Measurements from ENCODE around the gene CYFIP1. TPM values are rescaled to one million over a fixed set of nuclear protein-coding genes. Genes with fewer than 3 reads are reported as not detected.
A peak's percentile ranks its signal among the peaks of the same experiment; 100 is the strongest.

CYFIP1 gene
- total and polyA plus RNA-seq, 11 donors, result 7.6 to 111 (median 32.8) TPM

GRCh38 chr15:22868495-22868894 is 111.7 kb downstream of the CYFIP1 start:
- H3K27me3 ChIP-seq, result no peaks in the 10 kb centered on the region
- no peaks in the 10 kb centered on the region for H3K9me3 ChIP-seq
- ATAC-seq (no peak), DNase-seq (no peak)
- H3K4me1 ChIP-seq, result peaks cover 0 to 14% (median 0%) of the 10 kb centered on the region in 12 donors
- no peak overlapping the region for H3K4me3 ChIP-seq
- WGBS, 4 donors, result 37 to 58% (median 49%) methylated on average over 4 of the region's 4 CpGs
- no peak overlapping the region for H3K27ac ChIP-seq
- intact Hi-C loops (cut with DNase I), result loop anchor here in 1 of 10 donors (5.0 kb wide), 1 partner anchor 44 kb away; no protein-coding TSS in a partner anchor
- H3K36me3 ChIP-seq, result peaks cover 3 to 100% (median 91%) of the 10 kb centered on the region in 9 donors
- no peak for TF ChIP-seq CTCF (IDR thresholded peaks at IDR 0.05)
- no peak for TF ChIP-seq POLR2A (IDR thresholded peaks at IDR 0.05)

GRCh38 chr15:22867886-22868285 is 112.3 kb downstream of the CYFIP1 start:
- no peaks in the 10 kb centered on the region for H3K27me3 ChIP-seq
- no peak overlapping the region for H3K4me3 ChIP-seq
- H3K4me1 ChIP-seq, result peaks cover 0 to 16% (median 0%) of the 10 kb centered on the region in 12 donors
- 89 to 95% (median 91%) methylated on average over 6 of the region's 6 CpGs for WGBS, 4 donors
- no peaks in the 10 kb centered on the region for H3K9me3 ChIP-seq
- no peak overlapping the region for H3K27ac ChIP-seq
- ATAC-seq, result no peak
- TF ChIP-seq CTCF (IDR thresholded peaks at IDR 0.05), result no peak
- no peak for DNase-seq
- intact Hi-C loops (cut with DNase I), result loop anchor here in 1 of 10 donors (5.0 kb wide), 1 partner anchor 44 kb away; no protein-coding TSS in a partner anchor
- peaks cover 3 to 100% (median 84%) of the 10 kb centered on the region in 9 donors for H3K36me3 ChIP-seq

- H3K27ac ChIP-seq, result no peak overlapping the region
- ATAC-seq, result no peak
- DNase-seq, result no peak
- no peaks in the 10 kb centered on the region for H3K9me3 ChIP-seq
- no peak for TF ChIP-seq CTCF (IDR thresholded peaks at IDR 0.05)
- TF ChIP-seq POLR2A (IDR thresholded peaks at IDR 0.05), result no peak
- H3K27me3 ChIP-seq, result no peaks in the 10 kb centered on the region
- H3K4me3 ChIP-seq, result no peak overlapping the region
- peaks cover 0 to 9% (median 0%) of the 10 kb centered on the region in 12 donors for H3K4me1 ChIP-seq
- intact Hi-C loops (cut with DNase I), result loop anchor here in 1 of 10 donors (5.0 kb wide), 1 partner anchor 46 kb away; no protein-coding TSS in a partner anchor
- 89 to 94% (median 91%) methylated on average over 7 of the region's 7 CpGs for WGBS, 4 donors
- peaks cover 3 to 98% (median 76%) of the 10 kb centered on the region in 9 donors for H3K36me3 ChIP-seq
These were observed 114.1 kb downstream of the CYFIP1 start for GRCh38 chr15:22866079-22866478.

- peaks cover 0 to 9% (median 0%) of the 10 kb centered on the region in 12 donors for H3K4me1 ChIP-seq
- H3K36me3 ChIP-seq, result peaks cover 0 to 98% (median 76%) of the 10 kb centered on the region in 9 donors
- intact Hi-C loops (cut with DNase I), result no loop called here
- no peak for TF ChIP-seq POLR2A (IDR thresholded peaks at IDR 0.05)
- no peak for TF ChIP-seq CTCF (IDR thresholded peaks at IDR 0.05)
- DNase-seq, result no peak
- WGBS, 4 donors, result 65 to 72% (median 69%) methylated on average over 3 of the region's 3 CpGs
- ATAC-seq, result peak in 3 of 4 donors; percentile 64 to 67 (median 65)
- no peak overlapping the region for H3K27ac ChIP-seq
- no peaks in the 10 kb centered on the region for H3K27me3 ChIP-seq
- no peaks in the 10 kb centered on the region for H3K9me3 ChIP-seq
- no peak overlapping the region for H3K4me3 ChIP-seq
These were observed 116.8 kb downstream of the CYFIP1 start for GRCh38 chr15:22863356-22863755.

Data from heart left ventricle (tissue), 16 donors.